ENCODE results near the gene PTPN6. TPM values are rescaled to one million over a fixed set of nuclear protein-coding genes. Genes with fewer than 3 reads are reported as not detected.

Gene PTPN6
- total RNA-seq, 1 experiment from 2014 or later = 47.7 TPM

- H3K4me3 ChIP-seq (replicated peaks in 1 of 2; ENCODE audit: low read depth in 1 of 2, low read length in 2 of 2) = peak overlapping the region; percentile 61 to 68
- H3K79me2 ChIP-seq (ENCODE audit: insufficient read depth, low read length) = peaks cover 13% of the 10 kb centered on the region; the same call in 1 of the 2 replicates
- H4K20me1 ChIP-seq (ENCODE audit: insufficient read depth) = no peaks in the 10 kb centered on the region
- H3K36me3 ChIP-seq (ENCODE audit: control insufficient read depth in 1 of 2, insufficient read depth in 2 of 2, low read length in 2 of 2) = peaks cover 13 to 32% of the 10 kb centered on the region in 2 experiments; a peak in 3 of 4 replicates
- ATAC-seq (no peak), DNase-seq (ENCODE audit: low read depth, low spot score) (no peak)
- POLR2A ChIA-PET = interaction anchor here (0.8 to 1.3 kb wide), 12 partner anchors 8 to 80 kb away, joined by 3 to 15 read pairs (median 4); partner anchors contain the start of genes ATN1, LPCAT3 and SPSB2
- peak overlapping the region; percentile 93 for H3K27ac ChIP-seq (ENCODE audit: low read depth, low read length)
- TF ChIP-seq POLR2AphosphoS5 (IDR thresholded peaks at IDR 0.05; ENCODE audit: low read depth, low read length) (peak; percentile 29; the same call in 1 of the 2 replicates), MAX (IDR thresholded peaks at IDR 0.05) (no peak), CEBPB (IDR thresholded peaks at IDR 0.05; ENCODE audit: low read depth) (no peak), CTCF (IDR thresholded peaks at IDR 0.05 in 2 of 3, conservative IDR thresholded peaks at IDR 0.05 in 1 of 3; ENCODE audit: borderline replicate concordance in 1 of 3, insufficient read depth in 1 of 3, low read depth in 2 of 3, low read length in 2 of 3) (no peak), JUND (IDR thresholded peaks at IDR 0.05) (no peak), EZH2 (IDR thresholded peaks at IDR 0.05) (no peak), ZBTB33 (IDR thresholded peaks at IDR 0.05; ENCODE audit: extremely low read depth, insufficient replicate concordance, low read length) (no peak)
- H2AFZ ChIP-seq (ENCODE audit: low read depth, low read length, poor library complexity, severe bottlenecking) = no peak overlapping the region
- peaks cover 12 to 45% of the 10 kb centered on the region in 2 experiments; a peak in 3 of 4 replicates for H3K4me1 ChIP-seq (ENCODE audit: control insufficient read depth in 1 of 2, insufficient read depth in 2 of 2, low read length in 2 of 2)
- BruUV-seq (replicated peaks) = TSS peak; percentile 27
- RAD21 ChIA-PET (ENCODE audit: low non-redundant PET in 1 of 2, low total read pairs in 2 of 2, uncharacterized antibody in 2 of 2, unreplicated experiment in 2 of 2) = interaction anchor here (0.6 to 0.9 kb wide), 2 partner anchors 11 to 13 kb away, joined by 3 to 5 read pairs; no protein-coding TSS in a partner anchor
- no peaks in the 10 kb centered on the region for H3K9me3 ChIP-seq (ENCODE audit: control insufficient read depth in 1 of 2, insufficient read depth in 1 of 2, low read depth in 1 of 2, low read length in 2 of 2)
- intact Hi-C loops (cut with micrococcal nuclease) = loop anchor here (2.0 kb wide), 1 partner anchor 14 kb away; no protein-coding TSS in a partner anchor
- no peaks in the 10 kb centered on the region for H3K27me3 ChIP-seq (ENCODE audit: insufficient read depth, low read length)
- peak overlapping the region; percentile 91 for H3K4me2 ChIP-seq (ENCODE audit: low read length)
- H3K9ac ChIP-seq (ENCODE audit: low read length) = peak overlapping the region; percentile 93
- CTCF ChIA-PET = interaction anchor here (1.0 to 2.3 kb wide), 7 partner anchors 7 to 86 kb away, joined by 3 to 23 read pairs (median 6); partner anchors contain the start of genes SPSB2 and USP5
- no peaks in the 10 kb centered on the region for H3K9me2 ChIP-seq (ENCODE audit: insufficient read depth)
Measured at GRCh38 chr12:6938353-6939190, 12.6 kb upstream of the PTPN6 start.

Data from HCT116 (cell line).